ENCODE measurements around the gene EID1.

Gene EID1

DNA sequence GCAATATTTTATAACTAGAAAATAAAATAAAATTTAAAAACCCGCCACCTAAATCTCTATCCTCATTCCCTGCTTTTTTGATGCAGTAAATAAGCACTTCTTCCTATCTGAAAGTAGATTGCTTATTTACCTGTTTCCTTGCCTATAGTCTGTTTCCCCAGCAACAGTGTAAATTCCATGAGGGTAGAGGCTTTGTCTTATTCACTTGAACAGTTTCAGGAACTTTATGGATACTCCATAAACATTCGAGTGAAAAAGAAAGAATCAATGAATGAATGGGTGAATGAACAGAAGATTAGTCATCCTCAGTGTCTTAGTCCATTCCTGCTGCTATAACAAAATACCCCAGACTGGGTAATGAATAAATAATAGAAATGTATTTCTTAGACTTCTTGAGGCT is 44.1 kb downstream of the EID1 start:
- Histone ChIP-seq H3K4me3 (ENCODE audit: low read length) (no peak overlapping the region), H3K27me3 (ENCODE audit: control insufficient read depth, insufficient read depth, low read length) (no peaks in the 10 kb centered on the region)

GRCh38 chr15:48924528-48925393 is 46.8 kb downstream of the EID1 start:
- Histone ChIP-seq H3K27me3 (ENCODE audit: control insufficient read depth, insufficient read depth, low read length) (no peaks in the 10 kb centered on the region), H3K36me3 (ENCODE audit: control insufficient read depth, insufficient read depth, low read length) (no peaks in the 10 kb centered on the region), H3K4me1 (ENCODE audit: control insufficient read depth, insufficient read depth, low read length) (no peaks in the 10 kb centered on the region), H3K4me3 (ENCODE audit: low read length) (no peak overlapping the region), H3K9ac (ENCODE audit: low read length) (no peak overlapping the region), H3K27ac (ENCODE audit: low read depth, low read length) (no peak overlapping the region)

More for the DNA sequence above, 44.1 kb downstream of the EID1 start:
- no peaks in the 10 kb centered on the region for H3K4me1 ChIP-seq (ENCODE audit: control insufficient read depth, insufficient read depth, low read length)
- no peak overlapping the region for H3K27ac ChIP-seq (ENCODE audit: low read depth, low read length)
- no peak overlapping the region for H3K9ac ChIP-seq (ENCODE audit: low read length)
- no peaks in the 10 kb centered on the region for H3K36me3 ChIP-seq (ENCODE audit: control insufficient read depth, insufficient read depth, low read length)

DNA sequence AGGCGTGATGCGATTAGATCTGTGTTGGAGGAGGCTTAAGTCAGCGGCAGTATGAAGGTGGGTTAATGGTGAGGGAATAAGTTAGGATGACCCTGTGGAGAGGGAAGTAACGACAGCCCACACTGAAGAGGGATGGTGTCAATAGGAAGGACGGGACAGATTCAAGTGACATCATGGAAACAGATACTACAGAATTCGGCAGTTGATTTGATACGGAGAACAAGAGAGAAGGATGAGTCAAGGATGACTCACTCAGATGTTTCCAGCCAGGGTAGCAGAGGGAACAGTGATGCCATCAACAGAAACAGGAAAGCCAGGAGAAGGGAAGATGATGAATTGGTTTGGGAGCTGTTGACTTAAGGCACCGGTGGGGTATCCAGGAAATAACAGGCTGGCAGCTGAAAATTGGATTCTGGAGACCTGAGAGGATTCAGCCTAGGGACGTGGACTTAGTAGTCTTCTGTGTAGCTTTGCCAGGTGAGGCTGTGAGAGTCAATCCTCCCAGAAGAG is 47.8 kb downstream of the EID1 start:
- H3K9ac ChIP-seq (ENCODE audit: low read length), result no peak overlapping the region
- H3K27ac ChIP-seq (ENCODE audit: low read depth, low read length), result no peak overlapping the region
- no peaks in the 10 kb centered on the region for H3K4me1 ChIP-seq (ENCODE audit: control insufficient read depth, insufficient read depth, low read length)
- no peaks in the 10 kb centered on the region for H3K36me3 ChIP-seq (ENCODE audit: control insufficient read depth, insufficient read depth, low read length)
- no peak overlapping the region for H3K4me3 ChIP-seq (ENCODE audit: low read length)
- no peaks in the 10 kb centered on the region for H3K27me3 ChIP-seq (ENCODE audit: control insufficient read depth, insufficient read depth, low read length)

DNA sequence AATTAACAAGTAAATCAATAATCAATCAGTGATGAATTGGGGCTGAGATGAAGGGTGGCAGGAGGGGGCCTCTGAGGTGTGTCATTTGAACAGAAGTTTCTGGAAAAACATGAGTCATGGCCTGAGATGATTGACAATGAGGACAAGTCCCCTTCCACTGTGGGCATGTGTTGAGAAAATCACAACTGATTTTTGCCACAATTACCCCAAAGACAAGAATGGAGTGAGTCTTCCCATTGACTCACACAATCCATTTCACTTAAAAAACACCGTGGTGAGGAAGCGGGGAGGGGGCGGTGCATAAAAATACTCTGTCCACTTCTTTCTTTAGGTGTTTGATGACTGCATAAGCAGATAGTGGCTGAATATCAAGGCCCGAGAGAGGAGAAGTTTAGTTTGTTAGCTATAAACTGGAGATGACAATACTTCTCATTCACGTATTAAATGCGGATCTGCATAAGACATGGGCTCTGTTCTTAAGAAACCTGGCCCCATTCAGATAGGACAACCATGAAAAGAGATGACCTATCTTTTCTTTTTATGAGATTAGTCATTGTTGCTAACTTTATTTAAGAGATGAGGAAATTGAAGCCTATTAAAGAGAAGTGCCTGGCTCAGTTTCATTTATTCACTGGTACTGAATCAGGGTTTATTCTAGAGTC is 51.1 kb downstream of the EID1 start:
- Histone ChIP-seq H3K27me3 (ENCODE audit: control insufficient read depth, insufficient read depth, low read length) (no peaks in the 10 kb centered on the region), H3K4me3 (ENCODE audit: low read length) (no peak overlapping the region), H3K36me3 (ENCODE audit: control insufficient read depth, insufficient read depth, low read length) (no peaks in the 10 kb centered on the region), H3K9ac (ENCODE audit: low read length) (no peak overlapping the region), H3K27ac (ENCODE audit: low read depth, low read length) (no peak overlapping the region), H3K4me1 (ENCODE audit: control insufficient read depth, insufficient read depth, low read length) (no peaks in the 10 kb centered on the region)

DNA sequence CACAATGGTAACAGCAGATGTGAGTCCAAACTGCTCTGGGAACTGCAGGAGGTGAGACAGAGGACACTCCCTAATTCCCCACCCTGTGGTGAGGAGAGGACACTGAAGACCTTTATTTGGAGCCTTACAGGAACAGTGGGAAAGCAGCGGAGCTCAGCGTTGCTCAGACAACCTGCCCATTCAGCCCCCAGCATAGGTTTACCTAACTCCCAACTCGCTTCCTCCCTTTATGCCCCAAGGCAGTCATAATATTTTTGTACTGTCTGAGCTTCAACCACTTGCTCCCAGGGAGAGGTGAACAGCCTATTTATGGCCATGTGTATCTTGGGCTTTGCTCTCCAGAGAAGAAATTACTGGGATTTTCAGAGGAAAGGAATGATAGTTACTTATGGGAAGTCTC is 51.7 kb downstream of the EID1 start:
- Histone ChIP-seq H3K27ac (ENCODE audit: low read depth, low read length) (no peak overlapping the region), H3K4me3 (ENCODE audit: low read length) (no peak overlapping the region)

More for the DNA sequence above, 51.7 kb downstream of the EID1 start:
- Histone ChIP-seq H3K27me3 (ENCODE audit: control insufficient read depth, insufficient read depth, low read length) (no peaks in the 10 kb centered on the region), H3K4me1 (ENCODE audit: control insufficient read depth, insufficient read depth, low read length) (no peaks in the 10 kb centered on the region), H3K9ac (ENCODE audit: low read length) (no peak overlapping the region), H3K36me3 (ENCODE audit: control insufficient read depth, insufficient read depth, low read length) (no peaks in the 10 kb centered on the region)
